GM19099 (cell line): ENCODE data around the gene LIX1.

ENCODE experiments used
- POLR2A ChIP-seq: IDR thresholded peaks from 3 replicates; pipeline ENCODE4 v1.6.1; 2011; ENCODE audit warnings: low read depth; ENCODE audit not compliant: insufficient read length; ENCODE audit errors: extremely low read depth

The LIX1 gene

DNA sequence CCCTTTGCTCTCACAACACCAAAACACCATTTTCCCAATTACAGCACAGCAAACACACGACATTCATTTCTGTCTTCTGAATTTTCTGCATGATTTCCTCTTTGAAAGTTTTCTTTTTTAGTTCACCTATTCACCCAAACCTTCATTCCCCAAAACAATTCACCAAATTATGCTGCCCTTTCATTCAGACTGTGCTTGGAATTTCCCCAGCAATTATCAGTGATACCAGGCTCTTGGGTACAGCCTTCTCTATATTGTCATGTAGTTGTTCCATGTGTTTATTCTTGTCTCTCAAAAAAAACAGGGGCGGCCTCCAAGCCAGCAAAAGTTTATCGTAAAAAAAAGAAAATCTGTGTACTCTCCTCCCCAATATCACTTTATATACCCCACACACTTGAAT is 9.0 kb upstream of the LIX1 start:
- TF ChIP-seq POLR2A: no peak

DNA sequence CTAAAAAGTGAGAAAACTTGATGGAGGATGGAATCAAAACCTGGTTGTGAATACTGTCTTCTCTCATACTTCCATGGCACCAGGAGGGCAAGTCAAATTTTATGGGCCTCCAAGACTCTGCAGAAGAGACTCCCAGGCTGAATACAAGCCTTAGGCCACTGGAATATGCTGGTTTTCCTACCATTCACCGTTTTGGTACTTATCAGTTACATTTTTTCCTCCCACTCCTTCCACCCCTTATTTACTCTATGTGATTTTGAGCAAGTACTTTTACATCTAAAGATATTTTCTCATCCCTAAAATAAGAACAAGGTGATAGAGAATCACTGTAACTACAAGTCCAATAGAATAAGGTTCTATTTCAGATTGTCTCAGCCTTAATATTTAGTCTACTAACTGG is 8.0 kb upstream of the LIX1 start:
- no peak for TF ChIP-seq POLR2A

DNA sequence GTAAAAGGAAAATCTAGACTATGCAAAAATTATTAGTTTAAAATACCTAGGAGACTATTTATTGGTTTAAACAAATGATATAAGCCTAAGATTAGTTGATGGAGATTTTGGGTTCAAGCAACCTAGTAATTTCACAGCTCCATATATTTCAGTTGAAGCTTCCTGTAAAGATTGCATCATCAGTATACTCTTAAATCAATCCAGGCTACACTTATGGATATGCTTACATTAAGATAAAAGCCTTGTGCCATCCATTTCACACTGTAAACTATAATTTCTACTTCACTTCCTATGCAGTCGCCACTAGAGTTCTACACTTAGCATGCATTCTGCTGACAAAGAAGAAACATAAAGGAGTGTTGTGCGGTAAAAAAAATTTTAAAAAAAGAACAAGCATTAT is 7.3 kb upstream of the LIX1 start:
- TF ChIP-seq POLR2A: no peak

- TF ChIP-seq POLR2A: no peak
Measured at GRCh38 chr5:97148288-97148687, 5.9 kb upstream of the LIX1 start.

- no peak for TF ChIP-seq POLR2A
Measured at GRCh38 chr5:97143704-97144103, 1.3 kb upstream of the LIX1 start.

DNA sequence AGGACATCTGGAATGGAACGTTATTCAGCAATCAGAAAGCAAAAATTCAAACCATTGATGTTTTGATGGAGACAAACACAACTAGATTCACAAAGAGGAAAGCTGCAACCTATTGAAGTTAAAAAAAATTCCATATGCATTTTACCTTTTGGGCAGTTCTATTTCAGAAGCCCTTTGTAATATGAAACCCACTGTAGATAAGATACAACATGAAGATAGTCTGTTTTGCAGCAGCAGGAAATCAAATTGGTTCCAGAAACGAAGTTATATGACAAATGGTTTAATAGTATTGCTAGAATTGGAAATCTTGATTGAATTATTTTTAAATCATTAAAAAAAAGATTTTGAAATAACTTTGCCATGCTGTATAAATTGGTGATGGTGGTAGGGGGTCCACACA is 872 bp downstream of the LIX1 start:
- no peak for TF ChIP-seq POLR2A

DNA sequence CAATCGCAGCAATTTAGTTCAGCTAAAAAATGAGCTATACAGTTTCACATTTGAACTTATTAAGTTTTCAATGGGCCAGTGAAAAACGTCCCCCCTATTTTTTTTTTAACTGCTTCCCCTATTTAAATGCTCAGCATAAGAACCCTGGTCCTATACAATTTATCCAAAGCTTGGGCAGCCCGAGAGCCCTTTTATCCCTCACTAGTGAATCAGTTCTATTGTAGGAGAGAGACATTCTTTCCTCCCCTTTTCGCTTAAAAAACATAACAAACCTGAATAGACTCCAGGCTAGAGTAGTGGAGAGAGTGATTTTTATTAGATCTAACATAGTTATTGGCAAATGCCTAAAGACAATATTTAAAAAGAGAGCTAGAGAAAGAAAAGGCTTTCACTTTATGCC is 1.4 kb downstream of the LIX1 start:
- TF ChIP-seq POLR2A: no peak

DNA sequence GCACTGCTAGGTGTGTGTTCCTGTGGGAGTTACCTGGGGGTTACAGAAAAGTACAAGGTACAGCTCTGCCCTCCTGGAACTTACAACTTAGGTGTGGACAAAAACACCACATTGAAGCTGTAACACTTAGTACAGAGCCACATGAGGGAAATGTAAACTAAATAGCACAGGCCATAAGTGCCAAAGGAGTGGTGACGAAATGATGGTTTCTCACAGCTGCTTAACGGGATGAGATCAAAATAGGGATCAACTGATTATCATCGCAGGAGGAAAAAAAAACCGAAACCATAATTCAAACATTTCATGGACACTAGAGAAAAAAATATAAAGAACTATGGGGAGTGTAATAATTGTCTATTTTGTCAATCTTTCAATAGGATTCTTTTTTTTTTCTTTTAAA is 5.9 kb downstream of the LIX1 start:
- TF ChIP-seq POLR2A: no peak

GRCh38 chr5:97135868-97136267 is 6.5 kb downstream of the LIX1 start:
- TF ChIP-seq POLR2A: no peak

DNA sequence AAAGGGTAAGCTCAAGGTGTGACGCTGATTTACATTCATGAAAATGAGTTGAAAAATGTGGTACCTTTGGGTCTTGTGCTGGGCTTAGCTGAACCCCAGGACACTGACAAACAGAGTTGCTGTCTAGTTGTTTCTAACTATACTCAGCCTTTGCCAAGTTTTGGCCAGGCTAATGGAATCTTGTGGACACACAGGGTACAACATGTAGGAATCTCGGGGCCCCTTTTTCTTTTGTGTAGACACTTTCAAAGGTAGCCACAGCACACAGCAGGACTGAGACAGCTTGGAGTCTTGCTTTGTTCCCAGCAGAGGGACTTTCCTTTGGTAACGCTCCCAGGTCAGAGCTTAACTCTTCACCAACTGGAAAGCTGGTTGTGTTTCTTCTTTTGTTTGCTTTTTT is 7.8 kb downstream of the LIX1 start:
- no peak for TF ChIP-seq POLR2A

GRCh38 chr5:97133101-97133500 is 9.3 kb downstream of the LIX1 start:
- TF ChIP-seq POLR2A: no peak

GRCh38 chr5:97131921-97132320 is 10.5 kb downstream of the LIX1 start:
- no peak for TF ChIP-seq POLR2A

DNA sequence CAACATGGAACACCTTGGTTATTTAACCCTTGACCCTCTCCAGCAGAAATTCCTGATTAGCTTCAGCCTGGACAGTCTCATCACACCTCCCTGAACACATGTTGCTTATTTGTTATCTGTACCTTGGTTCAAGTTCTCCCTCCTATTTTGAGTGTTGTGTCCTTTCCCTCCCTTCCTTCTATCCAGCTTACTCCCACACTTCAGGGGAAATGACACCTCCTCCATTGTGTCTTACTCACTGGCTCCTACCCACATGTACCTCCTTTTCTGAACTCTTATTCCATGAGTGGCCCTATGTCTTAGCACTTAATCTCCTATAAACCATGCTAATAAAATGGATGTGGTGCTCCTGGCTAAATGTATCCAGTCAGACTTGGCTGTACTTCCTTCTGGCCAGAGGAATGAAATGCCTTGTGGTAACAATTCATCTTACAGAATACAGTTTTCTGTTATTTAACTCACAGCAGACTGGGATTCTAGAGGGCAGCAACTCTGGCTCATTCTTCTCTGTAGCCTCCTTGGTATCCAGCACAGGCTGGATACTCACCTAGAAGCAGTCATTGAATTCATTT is 11.2 kb downstream of the LIX1 start:
- no peak for TF ChIP-seq POLR2A

DNA sequence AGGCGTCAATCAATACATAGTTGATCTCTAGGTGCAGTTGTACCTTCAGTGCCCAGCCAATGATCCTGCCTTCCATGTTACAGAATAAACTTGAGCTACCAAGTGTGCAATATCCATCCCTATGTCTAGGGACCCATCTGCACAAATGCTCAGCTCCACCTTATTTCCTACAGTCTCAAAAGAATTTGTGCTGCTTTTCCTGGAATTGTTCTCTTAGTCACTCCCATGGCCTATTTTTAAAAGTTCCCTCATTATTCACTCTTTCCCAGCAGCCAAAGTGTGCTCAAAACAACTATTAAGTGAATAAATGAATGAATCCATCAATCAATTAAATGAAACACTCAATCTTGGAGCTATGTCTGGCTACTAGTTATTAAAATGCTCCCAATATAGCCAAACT is 14.7 kb downstream of the LIX1 start:
- no peak for TF ChIP-seq POLR2A

- no peak for TF ChIP-seq POLR2A
Measured at GRCh38 chr5:97125125-97125683, 17.2 kb downstream of the LIX1 start.

- TF ChIP-seq POLR2A: no peak
Measured at GRCh38 chr5:97124335-97124734, 18.1 kb downstream of the LIX1 start.

DNA sequence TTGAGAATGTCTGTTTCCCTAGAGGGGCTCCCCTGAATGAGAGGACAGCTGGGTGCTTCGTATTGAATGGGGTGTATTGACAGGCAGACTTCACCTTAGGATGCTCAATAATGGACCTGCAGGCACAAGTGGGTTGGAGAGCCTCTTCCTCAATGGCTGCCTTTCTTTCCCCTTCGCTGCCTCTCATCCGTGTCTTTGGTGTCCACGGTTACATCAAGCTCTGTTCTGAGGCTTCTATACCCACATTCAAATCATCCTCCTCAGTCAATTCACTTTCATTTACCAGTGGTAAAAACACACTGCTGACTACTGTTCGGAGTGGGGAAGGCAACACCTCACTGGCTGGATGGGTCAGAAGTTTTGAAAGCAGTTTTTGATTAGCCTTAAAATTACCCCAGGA is 20.6 kb downstream of the LIX1 start:
- no peak for TF ChIP-seq POLR2A
